HL-60 (cell line): Measurements from ENCODE around the gene COP1.

ENCODE experiments used
- DNase-seq, 2 experiments: peaks; one replicate each; pipeline ENCODE4 v3.0.0-alpha.2; 2010 to 2020; ENCODE audit warnings: low read depth in 1 of 2, low spot score in 1 of 2
- H3K27ac ChIP-seq: fragments of 250-450 bp; sonication (Bioruptor Pico); replicated peaks from 2 replicates; pipeline ENCODE4 v1.5.1; 2020; ENCODE audit warnings: mild to moderate bottlenecking, moderate library complexity
- H3K27me3 ChIP-seq: fragments of 250-450 bp; sonication (Bioruptor Pico); 2 replicates; pipeline ENCODE4 v1.5.1; 2021; ENCODE audit warnings: mild to moderate bottlenecking, moderate library complexity; ENCODE audit not compliant: insufficient read depth, poor library complexity, severe bottlenecking
- H3K4me3 ChIP-seq: replicated peaks from 2 replicates; pipeline ENCODE4 v1.5.1; 2011; ENCODE audit warnings: mild to moderate bottlenecking, control low read depth, low read length; ENCODE audit not compliant: insufficient read depth
- GABPA ChIP-seq: IDR thresholded peaks from 2 replicates; pipeline ENCODE4 v1.6.1; 2012; ENCODE audit warnings: low read depth
- POLR2AphosphoS5 ChIP-seq: IDR thresholded peaks from 2 replicates; pipeline ENCODE4 v1.6.1; 2012; ENCODE audit warnings: low read depth
- REST ChIP-seq: IDR thresholded peaks from 2 replicates; pipeline ENCODE4 v1.6.1; 2012; ENCODE audit warnings: low read depth; ENCODE audit not compliant: insufficient replicate concordance
- SPI1 ChIP-seq: IDR thresholded peaks from 2 replicates; pipeline ENCODE4 v1.6.1; 2012; ENCODE audit warnings: low read depth, mild to moderate bottlenecking, borderline replicate concordance
- TF ChIP-seq, protein P1 (sequence below): IDR thresholded peaks from one replicate; pipeline ENCODE4 v1.5.1; 2011; ENCODE audit warnings: low read length, control low read depth, inconsistent platforms; ENCODE audit not compliant: insufficient read depth

The COP1 gene

GRCh38 chr1:176225479-176225875, 18.4 kb upstream of the COP1 start:
- no peak overlapping the region for H3K27ac ChIP-seq
- no peak overlapping the region for H3K4me3 ChIP-seq
- TF ChIP-seq REST = no peak
- TF ChIP-seq POLR2AphosphoS5 = no peak
- no peak for TF ChIP-seq GABPA
- TF ChIP-seq, protein P1, sequence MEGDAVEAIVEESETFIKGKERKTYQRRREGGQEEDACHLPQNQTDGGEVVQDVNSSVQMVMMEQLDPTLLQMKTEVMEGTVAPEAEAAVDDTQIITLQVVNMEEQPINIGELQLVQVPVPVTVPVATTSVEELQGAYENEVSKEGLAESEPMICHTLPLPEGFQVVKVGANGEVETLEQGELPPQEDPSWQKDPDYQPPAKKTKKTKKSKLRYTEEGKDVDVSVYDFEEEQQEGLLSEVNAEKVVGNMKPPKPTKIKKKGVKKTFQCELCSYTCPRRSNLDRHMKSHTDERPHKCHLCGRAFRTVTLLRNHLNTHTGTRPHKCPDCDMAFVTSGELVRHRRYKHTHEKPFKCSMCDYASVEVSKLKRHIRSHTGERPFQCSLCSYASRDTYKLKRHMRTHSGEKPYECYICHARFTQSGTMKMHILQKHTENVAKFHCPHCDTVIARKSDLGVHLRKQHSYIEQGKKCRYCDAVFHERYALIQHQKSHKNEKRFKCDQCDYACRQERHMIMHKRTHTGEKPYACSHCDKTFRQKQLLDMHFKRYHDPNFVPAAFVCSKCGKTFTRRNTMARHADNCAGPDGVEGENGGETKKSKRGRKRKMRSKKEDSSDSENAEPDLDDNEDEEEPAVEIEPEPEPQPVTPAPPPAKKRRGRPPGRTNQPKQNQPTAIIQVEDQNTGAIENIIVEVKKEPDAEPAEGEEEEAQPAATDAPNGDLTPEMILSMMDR = no peak
- TF ChIP-seq SPI1 = no peak
- no peaks in the 10 kb centered on the region for H3K27me3 ChIP-seq
- no peak for DNase-seq

- Histone ChIP-seq H3K4me3 (no peak overlapping the region), H3K27ac (no peak overlapping the region), H3K27me3 (no peaks in the 10 kb centered on the region)
- no peak for DNase-seq
- no peak for TF ChIP-seq GABPA
- TF ChIP-seq REST = no peak
- TF ChIP-seq SPI1 = no peak
- TF ChIP-seq POLR2AphosphoS5 = no peak
- TF ChIP-seq, protein P1 = no peak
Measured at GRCh38 chr1:176222196-176222595, 15.1 kb upstream of the COP1 start.

DNA sequence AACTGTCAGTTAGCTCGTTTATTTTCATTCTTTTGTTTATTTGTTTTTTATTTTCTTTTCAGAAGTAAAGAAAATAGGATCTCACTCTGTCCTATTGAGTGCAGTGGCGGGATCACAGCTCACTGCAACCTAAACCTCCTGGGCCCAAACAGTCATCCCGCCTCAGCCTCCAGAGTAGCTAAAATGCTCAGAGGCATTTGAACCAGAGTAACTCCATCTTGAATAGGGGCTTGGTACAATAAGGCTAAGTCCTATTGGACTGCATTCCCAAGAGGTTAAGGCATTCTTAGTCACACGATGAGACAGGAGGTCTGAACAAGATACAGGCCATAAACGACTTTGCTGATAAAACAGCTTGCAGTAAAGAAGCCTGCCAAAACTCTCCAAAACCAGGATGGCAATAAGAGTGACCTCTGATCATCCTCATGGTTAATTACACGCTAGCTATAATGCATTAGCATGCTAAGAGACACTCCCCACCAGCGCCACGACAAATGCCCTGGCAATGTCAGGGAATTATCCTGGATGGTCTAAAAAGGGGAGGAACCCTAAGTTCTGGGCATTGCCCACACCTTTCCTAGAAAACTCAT, 13.1 kb upstream of the COP1 start:
- no peak for DNase-seq

More for the DNA sequence above, 13.1 kb upstream of the COP1 start:
- TF ChIP-seq SPI1 = no peak
- TF ChIP-seq REST = no peak
- TF ChIP-seq POLR2AphosphoS5 = no peak
- TF ChIP-seq, protein P1 = no peak
- TF ChIP-seq GABPA = no peak
- no peaks in the 10 kb centered on the region for H3K27me3 ChIP-seq
- H3K27ac ChIP-seq = no peak overlapping the region
- no peak overlapping the region for H3K4me3 ChIP-seq
